ENCODE data around the gene CLDN6. TPM values are rescaled to one million over a fixed set of nuclear protein-coding genes. Genes with fewer than 3 reads are reported as not detected.

Gene CLDN6
- total and polyA plus RNA-seq, 9 of the 15 experiments (the other 6 are each of a cell fraction or from before 2014, with no cell fraction given): 0.22 to 0.75 (median 0.38) TPM; not detected in 3

DNA sequence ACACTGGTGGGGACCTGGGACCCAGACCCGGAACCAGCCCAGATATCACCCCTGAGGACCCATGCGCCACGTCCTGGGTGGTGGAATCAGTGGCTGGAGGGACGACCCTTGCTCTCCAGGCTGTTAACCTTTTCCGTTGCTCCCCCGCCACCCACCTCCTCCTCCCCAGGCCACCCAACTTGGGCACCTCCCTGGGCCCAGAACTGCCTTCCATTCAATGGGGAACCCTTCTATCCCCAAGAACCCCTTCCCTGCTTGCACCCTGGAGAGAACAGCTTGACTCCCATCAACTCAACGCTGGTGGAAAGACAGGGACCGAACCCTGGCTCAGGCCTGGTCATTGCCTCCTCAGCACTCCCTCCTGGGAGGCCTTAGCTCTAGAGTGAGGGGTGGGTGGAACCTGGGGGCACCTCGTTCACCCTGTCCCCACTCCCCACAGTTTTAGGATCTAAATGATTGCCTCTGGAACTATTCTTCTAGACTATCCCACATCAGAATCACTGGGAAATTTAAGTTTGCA is 41.8 kb upstream of the CLDN6 start:
- Histone ChIP-seq H3K79me2 (ENCODE audit: control insufficient read depth, insufficient read depth, low read length) (peaks cover 2% of the 10 kb centered on the region; the same call in 2 of the 3 replicates), H3K27ac (ENCODE audit: extremely low read depth, low read depth, low read length) (peak overlapping the region; percentile 83), H3K4me3 (peak overlapping the region; percentile 93), H3K4me1 (replicated peaks in 1 of 2; ENCODE audit: control insufficient read depth in 2 of 2, insufficient read depth in 2 of 2, low read length in 2 of 2) (peaks cover 8 to 39% of the 10 kb centered on the region in 2 experiments), H3K4me2 (ENCODE audit: insufficient read depth, low read length) (peak overlapping the region; percentile 84), H3K9me1 (ENCODE audit: control insufficient read depth, insufficient read depth, low read length) (peaks cover 4% of the 10 kb centered on the region), H3K27me3 (ENCODE audit: control insufficient read depth in 2 of 2, insufficient read depth in 2 of 2, low read length in 2 of 2) (no peaks in the 10 kb centered on the region), H3K9me3 (replicated peaks; ENCODE audit: control insufficient read depth, insufficient read depth, low read depth, low read length) (no peaks in the 10 kb centered on the region), H2AFZ (ENCODE audit: low read depth, low read length) (peak overlapping the region; percentile 97), H4K20me1 (replicated peaks; ENCODE audit: control insufficient read depth, insufficient read depth, low read length) (0 out of 2 replicates have a peak, but pooled peaks cover 3% of the 10 kb centered on the region), H3K36me3 (ENCODE audit: control insufficient read depth, insufficient read depth, low read length) (no peaks in the 10 kb centered on the region), H3K9ac (ENCODE audit: insufficient read depth in 1 of 2, low read depth in 2 of 2, low read length in 2 of 2) (peak overlapping the region; percentile 85 to 97; a peak in 3 of 4 replicates)
- ChIA-PET CTCF (ENCODE audit: low intra/inter-chr PET ratio) (interaction anchor here (0.6 to 2.6 kb wide), 9 partner anchors 28 to 1194 kb away, joined by 3 to 20 read pairs (median 4); no protein-coding TSS in a partner anchor), POLR2A (interaction anchor here (0.6 to 1.0 kb wide), 5 partner anchors 16 to 103 kb away, joined by 3 to 4 read pairs (median 3); no protein-coding TSS in a partner anchor)
- intact Hi-C loops (cut with micrococcal nuclease): loop anchor here (1.0 to 10.0 kb wide), 4 partner anchors 28 to 115 kb away; no protein-coding TSS in a partner anchor
- no peak for FAIRE-seq
- BruUV-seq (replicated peaks): no TSS peak
- WGBS (ENCODE audit: insufficient coverage, low coverage, missing lambda C conversion rate): 25% methylated on average over 5 of the region's 9 CpGs
- in situ Hi-C loops (cut with MboI): no loop called here
- no peak for DNase-seq (ENCODE audit: extremely low read depth in 1 of 4, low spot score in 3 of 4)
- ATAC-seq: no peak
- TF ChIP-seq ZNF212 (CRISPR knock-in tag; IDR thresholded peaks at IDR 0.05) (no peak), NR4A1 (CRISPR knock-in tag; IDR thresholded peaks at IDR 0.05) (no peak), NR4A1 (tag; IDR thresholded peaks at IDR 0.05) (0 out of 2 replicates have a peak, but pooled peaks have one; percentile 45), NR3C1 (CRISPR knock-in tag; IDR thresholded peaks at IDR 0.05) (0 out of 2 replicates have a peak, but pooled peaks have one; percentile 21), ELF1 (tag; IDR thresholded peaks at IDR 0.05) (0 out of 2 replicates have a peak, but pooled peaks have one; percentile 1), NR2C2 (CRISPR knock-in tag; IDR thresholded peaks at IDR 0.05) (no peak), NR2C2 (tag; IDR thresholded peaks at IDR 0.05) (peak; percentile 55), CCAR2 (IDR thresholded peaks at IDR 0.05; ENCODE audit: low read depth, low read length) (no peak), BRCA1 (IDR thresholded peaks at IDR 0.05) (no peak), BRCA1 (CRISPR knock-in tag; IDR thresholded peaks at IDR 0.05) (0 out of 2 replicates have a peak, but pooled peaks have one; percentile 18), ZBTB17 (CRISPR knock-in tag; IDR thresholded peaks at IDR 0.05) (no peak), NFRKB (IDR thresholded peaks at IDR 0.05; ENCODE audit: low read depth) (0 out of 2 replicates have a peak, but pooled peaks have one; percentile 35), SMARCA4 (IDR thresholded peaks at IDR 0.05) (peak; percentile 14; the same call in 1 of the 2 replicates), ZNF780A (CRISPR knock-in tag; IDR thresholded peaks at IDR 0.05) (no peak)
- TF ChIP-seq, protein P1, sequence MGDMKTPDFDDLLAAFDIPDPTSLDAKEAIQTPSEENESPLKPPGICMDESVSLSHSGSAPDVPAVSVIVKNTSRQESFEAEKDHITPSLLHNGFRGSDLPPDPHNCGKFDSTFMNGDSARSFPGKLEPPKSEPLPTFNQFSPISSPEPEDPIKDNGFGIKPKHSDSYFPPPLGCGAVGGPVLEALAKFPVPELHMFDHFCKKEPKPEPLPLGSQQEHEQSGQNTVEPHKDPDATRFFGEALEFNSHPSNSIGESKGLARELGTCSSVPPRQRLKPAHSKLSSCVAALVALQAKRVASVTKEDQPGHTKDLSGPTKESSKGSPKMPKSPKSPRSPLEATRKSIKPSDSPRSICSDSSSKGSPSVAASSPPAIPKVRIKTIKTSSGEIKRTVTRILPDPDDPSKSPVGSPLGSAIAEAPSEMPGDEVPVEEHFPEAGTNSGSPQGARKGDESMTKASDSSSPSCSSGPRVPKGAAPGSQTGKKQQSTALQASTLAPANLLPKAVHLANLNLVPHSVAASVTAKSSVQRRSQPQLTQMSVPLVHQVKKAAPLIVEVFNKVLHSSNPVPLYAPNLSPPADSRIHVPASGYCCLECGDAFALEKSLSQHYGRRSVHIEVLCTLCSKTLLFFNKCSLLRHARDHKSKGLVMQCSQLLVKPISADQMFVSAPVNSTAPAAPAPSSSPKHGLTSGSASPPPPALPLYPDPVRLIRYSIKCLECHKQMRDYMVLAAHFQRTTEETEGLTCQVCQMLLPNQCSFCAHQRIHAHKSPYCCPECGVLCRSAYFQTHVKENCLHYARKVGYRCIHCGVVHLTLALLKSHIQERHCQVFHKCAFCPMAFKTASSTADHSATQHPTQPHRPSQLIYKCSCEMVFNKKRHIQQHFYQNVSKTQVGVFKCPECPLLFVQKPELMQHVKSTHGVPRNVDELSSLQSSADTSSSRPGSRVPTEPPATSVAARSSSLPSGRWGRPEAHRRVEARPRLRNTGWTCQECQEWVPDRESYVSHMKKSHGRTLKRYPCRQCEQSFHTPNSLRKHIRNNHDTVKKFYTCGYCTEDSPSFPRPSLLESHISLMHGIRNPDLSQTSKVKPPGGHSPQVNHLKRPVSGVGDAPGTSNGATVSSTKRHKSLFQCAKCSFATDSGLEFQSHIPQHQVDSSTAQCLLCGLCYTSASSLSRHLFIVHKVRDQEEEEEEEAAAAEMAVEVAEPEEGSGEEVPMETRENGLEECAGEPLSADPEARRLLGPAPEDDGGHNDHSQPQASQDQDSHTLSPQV (IDR thresholded peaks at IDR 0.05): 0 out of 2 replicates have a peak, but pooled peaks have one; percentile 4
- TF ChIP-seq, protein P2, sequence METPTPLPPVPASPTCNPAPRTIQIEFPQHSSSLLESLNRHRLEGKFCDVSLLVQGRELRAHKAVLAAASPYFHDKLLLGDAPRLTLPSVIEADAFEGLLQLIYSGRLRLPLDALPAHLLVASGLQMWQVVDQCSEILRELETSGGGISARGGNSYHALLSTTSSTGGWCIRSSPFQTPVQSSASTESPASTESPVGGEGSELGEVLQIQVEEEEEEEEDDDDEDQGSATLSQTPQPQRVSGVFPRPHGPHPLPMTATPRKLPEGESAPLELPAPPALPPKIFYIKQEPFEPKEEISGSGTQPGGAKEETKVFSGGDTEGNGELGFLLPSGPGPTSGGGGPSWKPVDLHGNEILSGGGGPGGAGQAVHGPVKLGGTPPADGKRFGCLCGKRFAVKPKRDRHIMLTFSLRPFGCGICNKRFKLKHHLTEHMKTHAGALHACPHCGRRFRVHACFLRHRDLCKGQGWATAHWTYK (CRISPR knock-in tag; IDR thresholded peaks at IDR 0.05): 0 out of 2 replicates have a peak, but pooled peaks have one; percentile 21

Measured in K562 (cell line).